Anterior cingulate cortex (tissue), 58 donors: Measurements from ENCODE around the gene MUSK.
"Not testable (repeated sequence)": the region's sequence is repeated elsewhere in the genome, so short reads cannot be mapped to it uniquely, and the experiment has no call there.

Source experiments
- DNase-seq, 58 donors: peaks; one replicate each; lab custom pipeline; 2025; lab: John Stamatoyannopoulos, UW

MUSK gene

GRCh38 chr9:110802416-110803035 is 133.9 kb downstream of the MUSK start:
- DNase-seq, result peak in 1 of 58 donors; percentile 17

- no peak for DNase-seq
These were observed 139.5 kb downstream of the MUSK start for GRCh38 chr9:110807956-110808598.

GRCh38 chr9:110808599-110808980 is 140.0 kb downstream of the MUSK start:
- no peak for DNase-seq

GRCh38 chr9:110809038-110809595 is 140.5 kb downstream of the MUSK start:
- DNase-seq, result no peak

GRCh38 chr9:110810262-110810976 is 141.8 kb downstream of the MUSK start:
- no peak for DNase-seq

GRCh38 chr9:110812886-110813285 is 144.3 kb downstream of the MUSK start:
- no peak for DNase-seq

- DNase-seq, result no peak
These were observed 145.6 kb downstream of the MUSK start for GRCh38 chr9:110814159-110814558.

GRCh38 chr9:110815361-110815760 is 146.8 kb downstream of the MUSK start:
- no peak for DNase-seq

GRCh38 chr9:110820381-110820780 is 151.8 kb downstream of the MUSK start:
- peak in 6 of 58 donors; percentile 3 to 27 (median 14) for DNase-seq

GRCh38 chr9:110821064-110821463 is 152.5 kb downstream of the MUSK start:
- no peak for DNase-seq

GRCh38 chr9:110825129-110825528 is 156.5 kb downstream of the MUSK start:
- not testable (repeated sequence) for DNase-seq

- DNase-seq, result no peak
These were observed 157.4 kb downstream of the MUSK start for GRCh38 chr9:110825950-110826349.

- not testable (repeated sequence) for DNase-seq
These were observed 157.8 kb downstream of the MUSK start for GRCh38 chr9:110826400-110826799.

GRCh38 chr9:110828264-110828663 is 159.7 kb downstream of the MUSK start:
- DNase-seq, result peak in 20 of 58 donors; percentile 1 to 59 (median 12)

GRCh38 chr9:110830495-110830894 is 161.9 kb downstream of the MUSK start:
- no peak for DNase-seq

GRCh38 chr9:110832926-110833325 is 164.3 kb downstream of the MUSK start:
- no peak for DNase-seq

GRCh38 chr9:110835404-110835803 is 166.8 kb downstream of the MUSK start:
- DNase-seq, result no peak

- no peak for DNase-seq
These were observed 167.3 kb downstream of the MUSK start for GRCh38 chr9:110835859-110836271.

- DNase-seq, result no peak
These were observed 168.9 kb downstream of the MUSK start for GRCh38 chr9:110837401-110838005.

- DNase-seq, result no peak
These were observed 173.6 kb downstream of the MUSK start for GRCh38 chr9:110842169-110842568.

GRCh38 chr9:110842986-110843385 is 174.4 kb downstream of the MUSK start:
- DNase-seq, result no peak
